HepG2 (cell line): ENCODE results near the gene CDK2.

ENCODE experiments used
- PATZ1 ChIP-seq: sonication (generic); formaldehyde crosslinking; IDR thresholded peaks from 2 replicates; pipeline ENCODE4 v1.4.0; 2020; ENCODE audit warnings: missing genetic modification reagents
- TF ChIP-seq, protein P1 (sequence below): sonication (generic); formaldehyde crosslinking; conservative IDR thresholded peaks from 2 replicates; pipeline ENCODE4 v1.8.1; 2023; ENCODE audit warnings: missing genetic modification reagents
- TF ChIP-seq, protein P2 (sequence below): sonication (generic); formaldehyde crosslinking; IDR thresholded peaks from 2 replicates; pipeline ENCODE4 v1.5.1; 2020; ENCODE audit warnings: mild to moderate bottlenecking, missing genetic modification reagents, moderate library complexity

DNA sequence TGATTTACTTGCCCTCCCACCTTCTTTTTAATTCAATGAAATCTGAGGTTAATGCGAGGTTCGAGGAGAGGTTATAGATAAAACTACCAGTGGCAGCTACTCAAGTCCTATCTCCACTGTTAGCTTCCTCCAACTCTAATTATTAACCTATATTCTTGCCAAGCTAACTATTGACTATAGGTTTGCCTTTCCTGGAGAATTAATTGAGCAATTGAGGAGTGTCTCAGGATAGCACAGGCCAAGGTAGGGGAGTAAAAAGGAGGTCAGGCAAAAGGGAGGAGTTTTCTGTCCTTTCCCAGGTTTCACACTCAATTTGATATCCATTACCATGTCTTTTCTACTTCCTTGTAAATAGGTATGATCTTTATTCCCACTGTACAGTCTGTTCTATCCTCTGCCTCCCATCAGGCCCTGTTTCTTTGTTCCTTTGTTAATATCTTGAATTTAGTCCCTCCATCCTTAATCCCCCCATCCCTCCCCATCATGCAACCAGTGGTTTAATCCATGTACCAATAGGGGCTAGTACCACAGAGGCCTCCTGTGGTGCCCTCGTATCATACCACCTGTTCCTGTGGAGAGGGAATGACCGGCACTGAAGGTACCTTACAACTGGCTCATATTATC is 26.7 kb downstream of the CDK2 start:
- TF ChIP-seq, protein P1, sequence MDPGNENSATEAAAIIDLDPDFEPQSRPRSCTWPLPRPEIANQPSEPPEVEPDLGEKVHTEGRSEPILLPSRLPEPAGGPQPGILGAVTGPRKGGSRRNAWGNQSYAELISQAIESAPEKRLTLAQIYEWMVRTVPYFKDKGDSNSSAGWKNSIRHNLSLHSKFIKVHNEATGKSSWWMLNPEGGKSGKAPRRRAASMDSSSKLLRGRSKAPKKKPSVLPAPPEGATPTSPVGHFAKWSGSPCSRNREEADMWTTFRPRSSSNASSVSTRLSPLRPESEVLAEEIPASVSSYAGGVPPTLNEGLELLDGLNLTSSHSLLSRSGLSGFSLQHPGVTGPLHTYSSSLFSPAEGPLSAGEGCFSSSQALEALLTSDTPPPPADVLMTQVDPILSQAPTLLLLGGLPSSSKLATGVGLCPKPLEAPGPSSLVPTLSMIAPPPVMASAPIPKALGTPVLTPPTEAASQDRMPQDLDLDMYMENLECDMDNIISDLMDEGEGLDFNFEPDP (CRISPR knock-in tag), result no peak
- TF ChIP-seq, protein P2, sequence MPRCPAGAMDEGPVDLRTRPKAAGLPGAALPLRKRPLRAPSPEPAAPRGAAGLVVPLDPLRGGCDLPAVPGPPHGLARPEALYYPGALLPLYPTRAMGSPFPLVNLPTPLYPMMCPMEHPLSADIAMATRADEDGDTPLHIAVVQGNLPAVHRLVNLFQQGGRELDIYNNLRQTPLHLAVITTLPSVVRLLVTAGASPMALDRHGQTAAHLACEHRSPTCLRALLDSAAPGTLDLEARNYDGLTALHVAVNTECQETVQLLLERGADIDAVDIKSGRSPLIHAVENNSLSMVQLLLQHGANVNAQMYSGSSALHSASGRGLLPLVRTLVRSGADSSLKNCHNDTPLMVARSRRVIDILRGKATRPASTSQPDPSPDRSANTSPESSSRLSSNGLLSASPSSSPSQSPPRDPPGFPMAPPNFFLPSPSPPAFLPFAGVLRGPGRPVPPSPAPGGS, result no peak
- TF ChIP-seq PATZ1 (CRISPR knock-in tag), result no peak
